Measurements from ENCODE around the gene KCNH2.

GRCh38 chr7:151008143-151008510 is 30.0 kb upstream of the KCNH2 start:
- TF ChIP-seq CTCF (IDR thresholded peaks at IDR 0.05; ENCODE audit: poor library complexity) (no peak), EZH2 (IDR thresholded peaks at IDR 0.05; ENCODE audit: borderline replicate concordance) (no peak), EZH2phosphoT487 (IDR thresholded peaks at IDR 0.05; ENCODE audit: low read depth, severe bottlenecking, unreplicated experiment) (no peak)

Measured in hepatocyte (in vitro differentiated cells).